Loucy (cell line): Measurements from ENCODE around the gene TMED1.
"Not testable (repeated sequence)": the region's sequence is repeated elsewhere in the genome, so short reads cannot be mapped to it uniquely, and the experiment has no call there.

Source experiments
- EZH2phosphoT487 ChIP-seq: fragments of 200-600 bp; IDR thresholded peaks from 2 replicates; pipeline ENCODE4 v1.6.1; 2018; ENCODE audit warnings: antibody characterized with exemption, mild to moderate bottlenecking, moderate library complexity, borderline replicate concordance
- TF ChIP-seq, protein P1 (sequence below): fragments of 200-600 bp; sonication (generic); conservative IDR thresholded peaks from 2 replicates; pipeline ENCODE4 v1.5.1; 2014; ENCODE audit warnings: mild to moderate bottlenecking, antibody characterized with exemption, low read length

DNA sequence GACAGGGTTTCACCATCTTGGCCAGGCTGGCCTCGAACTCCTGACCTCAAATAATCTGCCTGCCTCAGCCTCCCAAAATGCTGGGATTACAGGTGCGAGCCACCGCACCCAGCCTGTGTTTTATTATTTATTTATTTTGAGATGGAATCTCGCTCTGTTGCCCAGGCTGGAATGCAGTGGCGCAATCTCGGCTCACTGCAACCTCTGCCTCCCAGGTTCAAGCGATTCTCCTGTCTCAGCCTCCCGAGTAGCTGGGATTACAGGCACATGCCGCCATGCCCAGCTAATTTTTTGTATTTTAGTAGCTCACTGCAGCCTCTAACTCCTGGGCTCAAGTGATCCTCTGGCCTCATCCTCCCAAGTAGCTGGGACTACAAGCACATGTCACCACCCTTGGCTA is 41.6 kb upstream of the TMED1 start:
- TF ChIP-seq EZH2phosphoT487, result not testable (repeated sequence)
- TF ChIP-seq, protein P1, sequence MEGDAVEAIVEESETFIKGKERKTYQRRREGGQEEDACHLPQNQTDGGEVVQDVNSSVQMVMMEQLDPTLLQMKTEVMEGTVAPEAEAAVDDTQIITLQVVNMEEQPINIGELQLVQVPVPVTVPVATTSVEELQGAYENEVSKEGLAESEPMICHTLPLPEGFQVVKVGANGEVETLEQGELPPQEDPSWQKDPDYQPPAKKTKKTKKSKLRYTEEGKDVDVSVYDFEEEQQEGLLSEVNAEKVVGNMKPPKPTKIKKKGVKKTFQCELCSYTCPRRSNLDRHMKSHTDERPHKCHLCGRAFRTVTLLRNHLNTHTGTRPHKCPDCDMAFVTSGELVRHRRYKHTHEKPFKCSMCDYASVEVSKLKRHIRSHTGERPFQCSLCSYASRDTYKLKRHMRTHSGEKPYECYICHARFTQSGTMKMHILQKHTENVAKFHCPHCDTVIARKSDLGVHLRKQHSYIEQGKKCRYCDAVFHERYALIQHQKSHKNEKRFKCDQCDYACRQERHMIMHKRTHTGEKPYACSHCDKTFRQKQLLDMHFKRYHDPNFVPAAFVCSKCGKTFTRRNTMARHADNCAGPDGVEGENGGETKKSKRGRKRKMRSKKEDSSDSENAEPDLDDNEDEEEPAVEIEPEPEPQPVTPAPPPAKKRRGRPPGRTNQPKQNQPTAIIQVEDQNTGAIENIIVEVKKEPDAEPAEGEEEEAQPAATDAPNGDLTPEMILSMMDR, result not testable (repeated sequence)
